ENCODE measurements around the gene DACT2. TPM values are rescaled to one million over a fixed set of nuclear protein-coding genes. Genes with fewer than 3 reads are reported as not detected.
A peak's percentile ranks its signal among the peaks of the same experiment; 100 is the strongest.
"Not testable (repeated sequence)": the region's sequence is repeated elsewhere in the genome, so short reads cannot be mapped to it uniquely, and the experiment has no call there.

The DACT2 gene
- polyA plus RNA-seq, 1 donor = 6.4 TPM

DNA sequence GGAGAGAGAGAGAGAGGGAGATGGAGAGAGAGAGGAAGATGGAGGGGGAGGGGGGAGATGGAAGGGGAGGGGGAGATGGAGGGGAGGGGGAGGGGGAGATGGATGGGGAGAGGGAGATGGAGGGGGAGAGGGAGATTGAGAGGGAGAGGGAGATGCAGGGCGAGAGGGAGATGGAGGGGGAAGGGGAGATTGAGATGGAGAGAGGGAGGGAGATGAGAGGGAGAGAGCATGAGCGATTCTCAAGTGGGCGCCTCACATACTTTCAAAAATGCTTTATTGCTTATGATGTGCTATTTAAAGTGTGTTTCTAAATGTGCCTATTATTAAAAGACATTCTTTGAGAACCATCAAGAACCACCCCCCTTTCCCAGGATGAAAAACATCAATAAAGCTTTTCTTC is 43.7 kb upstream of the DACT2 start:
- Histone ChIP-seq H3K4me1 (ENCODE audit: control insufficient read depth, insufficient read depth, low read length) (no peaks in the 10 kb centered on the region), H3K9me3 (ENCODE audit: control insufficient read depth, low read depth, low read length) (peaks cover 6% of the 10 kb centered on the region), H3K36me3 (ENCODE audit: control insufficient read depth, insufficient read depth, low read length) (no peaks in the 10 kb centered on the region)

DNA sequence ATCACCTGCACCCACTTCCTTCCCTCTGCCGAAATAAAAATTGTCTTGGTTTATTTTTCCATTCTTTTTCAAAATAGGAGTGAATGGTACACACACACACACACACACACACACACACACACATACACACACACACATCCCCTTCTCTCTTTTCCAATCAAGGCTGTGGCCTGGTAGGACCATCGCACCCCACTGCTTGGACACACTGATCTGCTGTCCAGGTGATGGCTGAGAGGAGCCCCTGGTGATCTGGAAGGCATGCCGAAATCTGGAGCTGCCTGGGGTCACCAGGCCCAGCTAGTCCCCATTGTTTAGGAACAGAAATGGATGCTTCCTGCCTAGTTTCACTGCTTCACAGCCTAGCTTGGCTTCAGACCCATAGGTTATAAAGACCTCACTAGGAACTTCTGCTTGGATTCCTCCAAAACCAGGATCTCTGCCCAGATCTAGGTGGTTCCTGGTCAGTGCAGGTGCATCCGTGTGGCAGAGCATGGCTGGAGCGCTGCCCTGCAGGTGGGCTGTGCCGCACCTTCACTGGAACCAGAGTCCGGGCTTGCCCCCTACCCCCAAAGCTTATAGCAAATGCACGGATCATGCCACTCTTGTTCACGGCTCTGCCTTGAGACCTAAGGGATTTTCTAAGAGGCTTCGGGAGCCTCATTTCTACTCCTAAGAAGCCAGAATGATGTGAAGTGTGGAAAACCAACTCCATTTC is 42.9 kb upstream of the DACT2 start:
- WGBS (ENCODE audit: insufficient coverage, low lambda C conversion rate) = no CpG with 5 or more reads among the region's 10 CpGs
- peaks cover 2% of the 10 kb centered on the region for H3K27me3 ChIP-seq (ENCODE audit: control insufficient read depth, insufficient read depth, low read length)
- H3K27ac ChIP-seq (ENCODE audit: low read length) = no peak overlapping the region
- no peaks in the 10 kb centered on the region for H3K36me3 ChIP-seq (ENCODE audit: control insufficient read depth, insufficient read depth, low read length)
- peaks cover 6% of the 10 kb centered on the region for H3K9me3 ChIP-seq (ENCODE audit: control insufficient read depth, low read depth, low read length)
- no peak for DNase-seq
- H3K4me3 ChIP-seq (ENCODE audit: low read length) = no peak overlapping the region
- no peaks in the 10 kb centered on the region for H3K4me1 ChIP-seq (ENCODE audit: control insufficient read depth, insufficient read depth, low read length)

More for the DNA sequence above, 43.7 kb upstream of the DACT2 start:
- DNase-seq = no peak
- WGBS (ENCODE audit: insufficient coverage, low lambda C conversion rate) = no CpG with 5 or more reads among the region's 3 CpGs
- Histone ChIP-seq H3K27ac (ENCODE audit: low read length) (no peak overlapping the region), H3K27me3 (ENCODE audit: control insufficient read depth, insufficient read depth, low read length) (peaks cover 2% of the 10 kb centered on the region), H3K4me3 (ENCODE audit: low read length) (no peak overlapping the region)

GRCh38 chr6:168361766-168362165 is 42.2 kb upstream of the DACT2 start:
- H3K27ac ChIP-seq (ENCODE audit: low read length) = no peak overlapping the region
- no peaks in the 10 kb centered on the region for H3K27me3 ChIP-seq (ENCODE audit: control insufficient read depth, insufficient read depth, low read length)
- DNase-seq = no peak
- H3K4me1 ChIP-seq (ENCODE audit: control insufficient read depth, insufficient read depth, low read length) = no peaks in the 10 kb centered on the region
- WGBS (ENCODE audit: insufficient coverage, low lambda C conversion rate) = 100% methylated on average over 3 of the region's 9 CpGs
- no peaks in the 10 kb centered on the region for H3K36me3 ChIP-seq (ENCODE audit: control insufficient read depth, insufficient read depth, low read length)
- H3K9me3 ChIP-seq (ENCODE audit: control insufficient read depth, low read depth, low read length) = peaks cover 6% of the 10 kb centered on the region
- H3K4me3 ChIP-seq (ENCODE audit: low read length) = no peak overlapping the region

DNA sequence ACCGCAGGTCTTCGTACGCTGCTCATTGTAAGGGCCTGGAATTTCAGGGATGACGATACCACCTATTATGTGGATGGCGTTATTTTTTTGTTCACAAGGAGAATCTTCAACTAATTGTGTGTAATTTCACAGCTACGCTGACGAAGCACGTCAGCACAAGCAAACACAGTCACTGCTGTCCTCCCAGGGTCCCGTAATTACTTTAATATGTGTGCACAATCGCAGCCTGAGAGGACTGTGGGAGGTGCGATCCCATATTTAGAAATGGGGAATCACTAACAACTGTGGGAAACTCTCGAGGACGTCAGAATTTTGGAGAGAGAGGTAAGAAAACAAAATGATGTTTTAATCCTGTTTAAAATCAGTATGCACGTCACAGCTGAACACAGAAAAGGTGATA is 40.2 kb upstream of the DACT2 start:
- no peak for DNase-seq
- H3K4me1 ChIP-seq (ENCODE audit: control insufficient read depth, insufficient read depth, low read length) = no peaks in the 10 kb centered on the region
- no peaks in the 10 kb centered on the region for H3K27me3 ChIP-seq (ENCODE audit: control insufficient read depth, insufficient read depth, low read length)
- H3K36me3 ChIP-seq (ENCODE audit: control insufficient read depth, insufficient read depth, low read length) = no peaks in the 10 kb centered on the region
- no peak overlapping the region for H3K4me3 ChIP-seq (ENCODE audit: low read length)
- H3K27ac ChIP-seq (ENCODE audit: low read length) = no peak overlapping the region
- 82% methylated on average over 6 of the region's 14 CpGs for WGBS (ENCODE audit: insufficient coverage, low lambda C conversion rate)
- no peaks in the 10 kb centered on the region for H3K9me3 ChIP-seq (ENCODE audit: control insufficient read depth, low read depth, low read length)

DNA sequence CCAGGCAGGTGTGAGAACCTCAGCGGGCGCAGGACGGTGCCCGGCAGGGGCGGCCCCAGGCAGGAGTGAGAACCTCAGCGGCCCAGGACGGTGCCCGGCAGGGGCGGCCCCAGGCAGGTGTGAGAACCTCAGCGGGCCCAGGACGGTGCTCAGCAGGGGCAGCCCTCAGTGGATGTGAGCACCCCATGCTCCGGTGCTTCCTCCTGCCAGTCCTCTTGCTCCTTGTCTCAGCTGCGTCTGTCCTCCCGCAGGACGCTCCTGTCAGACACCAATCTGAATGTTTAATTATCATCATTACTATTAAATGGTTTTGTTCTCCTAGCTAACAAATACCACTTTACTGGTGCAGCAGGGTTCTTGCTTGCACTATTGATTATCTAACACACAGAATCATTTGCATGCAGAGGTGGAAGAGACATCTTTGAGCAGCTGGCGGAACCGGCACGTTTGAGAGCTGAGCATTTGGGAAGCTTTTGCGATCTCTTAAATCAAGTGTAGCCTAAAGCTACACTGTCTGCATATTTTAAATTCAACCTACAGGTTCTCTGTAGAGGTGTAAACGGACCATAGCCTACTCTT is 39.4 kb upstream of the DACT2 start:
- Histone ChIP-seq H3K4me3 (ENCODE audit: low read length) (no peak overlapping the region), H3K9me3 (ENCODE audit: control insufficient read depth, low read depth, low read length) (no peaks in the 10 kb centered on the region), H3K36me3 (ENCODE audit: control insufficient read depth, insufficient read depth, low read length) (no peaks in the 10 kb centered on the region), H3K27me3 (ENCODE audit: control insufficient read depth, insufficient read depth, low read length) (no peaks in the 10 kb centered on the region), H3K4me1 (ENCODE audit: control insufficient read depth, insufficient read depth, low read length) (no peaks in the 10 kb centered on the region), H3K27ac (ENCODE audit: low read length) (no peak overlapping the region)
- WGBS (ENCODE audit: insufficient coverage, low lambda C conversion rate) = no CpG with 5 or more reads among the region's 20 CpGs
- DNase-seq = no peak

DNA sequence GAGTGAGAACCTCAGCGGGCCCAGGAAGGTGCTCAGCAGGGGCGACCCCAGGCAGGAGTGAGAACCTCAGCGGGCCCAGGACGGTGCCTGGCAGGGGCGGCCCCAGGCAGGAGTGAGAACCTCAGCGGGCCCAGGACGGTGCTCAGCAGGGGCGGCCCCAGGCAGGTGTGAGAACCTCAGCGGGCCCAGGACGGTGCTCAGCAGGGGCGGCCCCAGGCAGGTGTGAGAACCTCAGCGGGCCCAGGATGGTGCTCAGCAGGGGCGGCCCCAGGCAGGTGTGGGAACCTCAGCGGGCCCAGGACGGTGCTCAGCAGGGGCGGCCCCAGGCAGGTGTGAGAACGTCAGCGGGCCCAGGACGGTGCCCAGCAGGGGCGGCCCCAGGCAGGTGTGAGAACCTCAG is 37.3 kb upstream of the DACT2 start:
- WGBS (ENCODE audit: insufficient coverage, low lambda C conversion rate) = no CpG with 5 or more reads among the region's 20 CpGs
- not testable (repeated sequence) for H3K4me3 ChIP-seq (ENCODE audit: low read length); H3K9me3 ChIP-seq (ENCODE audit: control insufficient read depth, low read depth, low read length); DNase-seq; H3K4me1 ChIP-seq (ENCODE audit: control insufficient read depth, insufficient read depth, low read length); H3K36me3 ChIP-seq (ENCODE audit: control insufficient read depth, insufficient read depth, low read length); H3K27me3 ChIP-seq (ENCODE audit: control insufficient read depth, insufficient read depth, low read length); H3K27ac ChIP-seq (ENCODE audit: low read length)

GRCh38 chr6:168355716-168356522 is 36.3 kb upstream of the DACT2 start:
- Histone ChIP-seq H3K4me1 (ENCODE audit: control insufficient read depth, insufficient read depth, low read length) (no peaks in the 10 kb centered on the region), H3K9me3 (ENCODE audit: control insufficient read depth, low read depth, low read length) (no peaks in the 10 kb centered on the region), H3K27ac (ENCODE audit: low read length) (no peak overlapping the region), H3K36me3 (ENCODE audit: control insufficient read depth, insufficient read depth, low read length) (no peaks in the 10 kb centered on the region), H3K4me3 (ENCODE audit: low read length) (peak overlapping the region; percentile 14), H3K27me3 (ENCODE audit: control insufficient read depth, insufficient read depth, low read length) (no peaks in the 10 kb centered on the region)
- DNase-seq = peak; percentile 58 to 64
- 100% methylated on average over 1 of the region's 28 CpGs for WGBS (ENCODE audit: insufficient coverage, low lambda C conversion rate)

DNA sequence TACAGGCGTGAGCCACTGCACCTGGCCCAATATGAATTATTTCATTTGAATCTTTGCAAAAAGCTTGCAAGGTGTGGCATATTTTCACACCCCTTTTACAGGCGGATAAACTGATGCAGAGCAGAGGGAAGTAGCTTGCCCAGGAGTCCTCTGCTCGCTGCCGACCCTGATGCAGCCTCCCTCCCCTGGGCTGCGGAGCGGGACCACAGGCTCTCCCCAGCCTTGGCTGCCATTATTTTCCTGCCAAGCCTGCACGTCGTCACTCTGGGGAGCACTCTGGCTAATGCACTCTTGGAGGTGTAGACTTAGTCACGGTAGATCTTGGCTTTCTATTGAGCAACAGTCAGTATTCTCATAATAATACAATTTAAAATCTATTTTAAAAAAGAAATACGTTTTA is 34.8 kb upstream of the DACT2 start:
- Histone ChIP-seq H3K9me3 (ENCODE audit: control insufficient read depth, low read depth, low read length) (no peaks in the 10 kb centered on the region), H3K4me3 (ENCODE audit: low read length) (no peak overlapping the region), H3K27ac (ENCODE audit: low read length) (no peak overlapping the region), H3K27me3 (ENCODE audit: control insufficient read depth, insufficient read depth, low read length) (no peaks in the 10 kb centered on the region), H3K4me1 (ENCODE audit: control insufficient read depth, insufficient read depth, low read length) (no peaks in the 10 kb centered on the region), H3K36me3 (ENCODE audit: control insufficient read depth, insufficient read depth, low read length) (no peaks in the 10 kb centered on the region)
- DNase-seq = no peak
- 100% methylated on average over 1 of the region's 10 CpGs for WGBS (ENCODE audit: insufficient coverage, low lambda C conversion rate)

DNA sequence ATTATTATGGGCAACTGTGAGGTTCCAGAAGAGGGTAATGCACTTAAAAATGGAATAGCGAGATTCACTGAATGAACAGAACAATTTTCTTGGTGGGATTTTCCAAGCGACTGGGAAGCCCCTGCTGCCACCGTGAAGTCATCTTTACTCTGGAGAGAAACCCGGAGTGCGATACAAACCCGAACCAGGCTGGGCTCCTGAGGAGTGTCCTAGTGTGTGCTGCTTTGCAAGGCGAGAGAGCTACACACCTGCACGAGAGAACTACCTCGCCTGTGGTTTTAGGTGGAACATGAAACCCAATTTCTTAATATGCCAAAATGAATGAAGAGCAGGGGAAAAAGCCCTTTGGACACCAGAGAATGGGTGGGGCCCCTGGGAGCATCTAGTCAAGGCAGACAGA is 33.5 kb upstream of the DACT2 start:
- Histone ChIP-seq H3K4me3 (ENCODE audit: low read length) (no peak overlapping the region), H3K27me3 (ENCODE audit: control insufficient read depth, insufficient read depth, low read length) (no peaks in the 10 kb centered on the region), H3K4me1 (ENCODE audit: control insufficient read depth, insufficient read depth, low read length) (no peaks in the 10 kb centered on the region), H3K27ac (ENCODE audit: low read length) (no peak overlapping the region), H3K36me3 (ENCODE audit: control insufficient read depth, insufficient read depth, low read length) (no peaks in the 10 kb centered on the region), H3K9me3 (ENCODE audit: control insufficient read depth, low read depth, low read length) (no peaks in the 10 kb centered on the region)
- WGBS (ENCODE audit: insufficient coverage, low lambda C conversion rate) = 89% methylated on average over 6 of the region's 9 CpGs
- no peak for DNase-seq

DNA sequence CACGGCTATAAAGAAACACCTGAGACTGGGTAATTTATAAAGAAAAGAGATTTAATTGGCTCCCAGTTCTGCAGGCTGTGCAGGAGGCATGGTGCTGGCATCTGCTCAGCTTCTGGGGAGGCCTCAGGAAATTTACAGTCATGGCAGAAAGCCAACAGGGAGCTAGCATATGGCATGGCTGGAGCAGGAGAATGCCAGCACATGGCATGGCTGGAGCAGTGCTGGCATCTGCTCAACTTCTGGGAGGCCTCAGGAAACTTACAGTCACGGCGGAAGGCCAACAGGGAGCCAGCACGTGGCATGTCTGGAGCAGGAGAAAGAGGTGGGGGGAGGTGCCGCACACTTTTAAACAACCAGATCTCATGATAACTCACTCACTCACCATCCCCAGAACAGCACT is 32.5 kb upstream of the DACT2 start:
- H3K36me3 ChIP-seq (ENCODE audit: control insufficient read depth, insufficient read depth, low read length) = no peaks in the 10 kb centered on the region
- no peaks in the 10 kb centered on the region for H3K4me1 ChIP-seq (ENCODE audit: control insufficient read depth, insufficient read depth, low read length)
- WGBS (ENCODE audit: insufficient coverage, low lambda C conversion rate) = no CpG with 5 or more reads among the region's 5 CpGs
- H3K9me3 ChIP-seq (ENCODE audit: control insufficient read depth, low read depth, low read length) = no peaks in the 10 kb centered on the region
- H3K27ac ChIP-seq (ENCODE audit: low read length) = no peak overlapping the region
- H3K4me3 ChIP-seq (ENCODE audit: low read length) = no peak overlapping the region
- no peak for DNase-seq
- H3K27me3 ChIP-seq (ENCODE audit: control insufficient read depth, insufficient read depth, low read length) = no peaks in the 10 kb centered on the region
